Muscle of back (tissue), 11 donors: Measurements from ENCODE around the gene TNFAIP3. TPM values are rescaled to one million over a fixed set of nuclear protein-coding genes. Genes with fewer than 3 reads are reported as not detected.
"Not testable (repeated sequence)": the region's sequence is repeated elsewhere in the genome, so short reads cannot be mapped to it uniquely, and the experiment has no call there.

ENCODE experiments used
- DNase-seq, 3 donors: peaks; one replicate each; pipeline versions ENCODE4 v3.0.0 to v3.0.0-alpha.2; 2013
- polyA plus RNA-seq, 10 donors: library from polyadenylated mRNA; unstranded; fragments of 120-200 nt; gene quantifications; one replicate each; pipeline ENCODE4 v1.2.1, GENCODE V29; 2013; ENCODE audit not compliant: insufficient read length in 10 of 10

Gene TNFAIP3
- polyA plus RNA-seq, 10 donors, result 8.8 to 26.9 (median 17.2) TPM

GRCh38 chr6:137844327-137844726, 22.7 kb upstream of the TNFAIP3 start:
- DNase-seq, result not testable (repeated sequence)

- DNase-seq, result not testable (repeated sequence)
Observed at GRCh38 chr6:137844773-137845172, 22.3 kb upstream of the TNFAIP3 start.

GRCh38 chr6:137845460-137845859, 21.6 kb upstream of the TNFAIP3 start:
- DNase-seq, result no peak

- no peak for DNase-seq
Observed at GRCh38 chr6:137846274-137846673, 20.8 kb upstream of the TNFAIP3 start.

GRCh38 chr6:137846772-137847313, 20.2 kb upstream of the TNFAIP3 start:
- peak in 1 of 3 donors; percentile 48 for DNase-seq

- no peak for DNase-seq
Observed at GRCh38 chr6:137847748-137848147, 19.3 kb upstream of the TNFAIP3 start.

GRCh38 chr6:137848672-137849071, 18.4 kb upstream of the TNFAIP3 start:
- peak in 1 of 3 donors; percentile 73 for DNase-seq

GRCh38 chr6:137849181-137849980, 17.7 kb upstream of the TNFAIP3 start:
- DNase-seq, result peak in 2 of 3 donors; percentile 69 to 75

- no peak for DNase-seq
Observed at GRCh38 chr6:137849981-137850714, 16.9 kb upstream of the TNFAIP3 start.

GRCh38 chr6:137850816-137851602, 16.1 kb upstream of the TNFAIP3 start:
- DNase-seq, result no peak

- no peak for DNase-seq
Observed at GRCh38 chr6:137851669-137852068, 15.4 kb upstream of the TNFAIP3 start.

- DNase-seq, result no peak
Observed at GRCh38 chr6:137852346-137852745, 14.7 kb upstream of the TNFAIP3 start.

GRCh38 chr6:137852811-137853210, 14.2 kb upstream of the TNFAIP3 start:
- no peak for DNase-seq

- no peak for DNase-seq
Observed at GRCh38 chr6:137853569-137854213, 13.4 kb upstream of the TNFAIP3 start.

GRCh38 chr6:137856138-137856898, 10.7 kb upstream of the TNFAIP3 start:
- DNase-seq, result no peak

- no peak for DNase-seq
Observed at GRCh38 chr6:137859025-137859424, 8.0 kb upstream of the TNFAIP3 start.

GRCh38 chr6:137860394-137861005, 6.6 kb upstream of the TNFAIP3 start:
- DNase-seq, result no peak

- no peak for DNase-seq
Observed at GRCh38 chr6:137861550-137862337, 5.3 kb upstream of the TNFAIP3 start.

GRCh38 chr6:137862419-137863090, 4.5 kb upstream of the TNFAIP3 start:
- DNase-seq, result no peak
